Breast epithelium (tissue), 4 donors: ENCODE results near the gene PRKG1. TPM values are rescaled to one million over a fixed set of nuclear protein-coding genes. Genes with fewer than 3 reads are reported as not detected.

Experiments
- DNase-seq, 2 donors: peaks; one replicate each; pipeline ENCODE4 v3.0.0-alpha.2; 2019; ENCODE audit warnings: low spot score in 2 of 2
- H3K27ac ChIP-seq, 2 donors: fragments of 200-600 bp; sonication (generic) in 1 of 2; one replicate each; pipeline ENCODE4 v1.5.1; 2016 to 2019; ENCODE audit warnings: mild to moderate bottlenecking in 1 of 2
- H3K27me3 ChIP-seq, 2 donors: fragments of 200-600 bp; sonication (generic) in 1 of 2; one replicate each; pipeline versions ENCODE4 v1.5.1 to v1.6.0; 2017 to 2019; ENCODE audit warnings: control low read depth in 1 of 2, mild to moderate bottlenecking in 1 of 2
- H3K36me3 ChIP-seq: fragments of 200-600 bp; one replicate; pipeline ENCODE4 v1.5.1; 2019
- H3K4me1 ChIP-seq, 2 donors: fragments of 200-600 bp; sonication (generic); one replicate each; pipeline ENCODE4 v1.5.1; 2016 to 2019; ENCODE audit warnings: control low read depth in 1 of 2
- H3K4me3 ChIP-seq, 3 donors: fragments of 200-600 bp; sonication (generic); 1 replicate in 2 of 3; 2 replicates in 1 of 3; pipeline ENCODE4 v1.5.1; 2016 to 2019; ENCODE audit warnings: mild to moderate bottlenecking in 3 of 3, moderate library complexity in 2 of 3
- H3K9me3 ChIP-seq, 2 donors: fragments of 200-600 bp; sonication (generic) in 1 of 2; one replicate each; pipeline ENCODE4 v1.5.1; 2016 to 2019; ENCODE audit warnings: control low read depth in 1 of 2
- CTCF ChIP-seq, 3 donors: fragments of 450-650 bp; IDR thresholded peaks; one replicate each; pipeline ENCODE4 v1.5.1; 2016 to 2017; ENCODE audit warnings: antibody characterized with exemption in 3 of 3, mild to moderate bottlenecking in 3 of 3, moderate library complexity in 3 of 3
- POLR2A ChIP-seq: fragments of 450-650 bp; IDR thresholded peaks from one replicate; pipeline ENCODE4 v1.6.1; 2016; ENCODE audit warnings: antibody characterized with exemption, mild to moderate bottlenecking, moderate library complexity
- POLR2AphosphoS5 ChIP-seq, 3 donors: sonication (generic); formaldehyde crosslinking; IDR thresholded peaks; one replicate each; pipeline ENCODE4 v1.6.1; 2017; ENCODE audit warnings: antibody characterized with exemption in 3 of 3
- intact Hi-C: fragments of 100-400 bp; cut with DNase I; formaldehyde crosslinking; loops from one replicate; pipeline ENCODE4 v1.15.1; 2023; ENCODE audit warnings: low total_unique reads
- total RNA-seq, 3 donors: library from RNA; depleted of rRNA; stranded (reverse); fragments of >200 nt; gene quantifications; one replicate each; pipeline ENCODE4 v1.1.0, GENCODE V29; 2016

The PRKG1 gene
- total RNA-seq, 3 donors from 2014 or later = 10.9 to 36.9 (median 19.7) TPM

- Histone ChIP-seq H3K4me1 (no peaks in the 10 kb centered on the region), H3K27me3 (no peaks in the 10 kb centered on the region), H3K27ac (peak overlapping the region; percentile 26 to 55), H3K36me3 (no peaks in the 10 kb centered on the region), H3K9me3 (no peaks in the 10 kb centered on the region), H3K4me3 (no peak overlapping the region)
- DNase-seq = no peak
- TF ChIP-seq CTCF (IDR thresholded peaks at IDR 0.05) (no peak), POLR2A (no peak), POLR2AphosphoS5 (IDR thresholded peaks at IDR 0.05) (no peak)
- intact Hi-C loops = no loop called here
Observed at GRCh38 chr10:51079331-51079730, 5.0 kb downstream of the PRKG1 start.

GRCh38 chr10:51079766-51080165 lies 5.5 kb downstream of the PRKG1 start:
- H3K36me3 ChIP-seq = no peaks in the 10 kb centered on the region
- H3K9me3 ChIP-seq = no peaks in the 10 kb centered on the region
- intact Hi-C loops = no loop called here
- DNase-seq = no peak
- no peak overlapping the region for H3K4me3 ChIP-seq
- no peak for TF ChIP-seq POLR2AphosphoS5 (IDR thresholded peaks at IDR 0.05)
- TF ChIP-seq POLR2A = no peak
- no peak for TF ChIP-seq CTCF (IDR thresholded peaks at IDR 0.05)
- H3K4me1 ChIP-seq = no peaks in the 10 kb centered on the region
- no peaks in the 10 kb centered on the region for H3K27me3 ChIP-seq
- peak overlapping the region in 1 of 2 donors; percentile 55 for H3K27ac ChIP-seq

- Histone ChIP-seq H3K4me3 (no peak overlapping the region), H3K27me3 (no peaks in the 10 kb centered on the region), H3K36me3 (no peaks in the 10 kb centered on the region), H3K27ac (peak overlapping the region in 1 of 2 donors; percentile 52), H3K4me1 (no peaks in the 10 kb centered on the region), H3K9me3 (no peaks in the 10 kb centered on the region)
- TF ChIP-seq POLR2A = no peak
- no peak for TF ChIP-seq POLR2AphosphoS5 (IDR thresholded peaks at IDR 0.05)
- no peak for TF ChIP-seq CTCF (IDR thresholded peaks at IDR 0.05)
- intact Hi-C loops = no loop called here
- no peak for DNase-seq
Observed at GRCh38 chr10:51080311-51081006, 6.2 kb downstream of the PRKG1 start.

GRCh38 chr10:51082857-51083256 lies 8.6 kb downstream of the PRKG1 start:
- intact Hi-C loops = no loop called here

More at GRCh38 chr10:51082857-51083256, 8.6 kb downstream of the PRKG1 start:
- Histone ChIP-seq H3K9me3 (no peaks in the 10 kb centered on the region), H3K27ac (peak overlapping the region; percentile 33 to 74), H3K36me3 (no peaks in the 10 kb centered on the region), H3K27me3 (no peaks in the 10 kb centered on the region), H3K4me3 (peak overlapping the region in 1 of 3 donors; percentile 12), H3K4me1 (no peaks in the 10 kb centered on the region)
- DNase-seq = no peak
- TF ChIP-seq POLR2A (no peak), CTCF (IDR thresholded peaks at IDR 0.05) (no peak)
